Liver (tissue), 3 donors: ENCODE data around the gene GRIK1.

Source experiments
- EGR1 ChIP-seq, 2 donors: IDR thresholded peaks; 2 replicates each; pipeline ENCODE4 v1.6.1; 2016 to 2018; ENCODE audit warnings: antibody characterized with exemption in 2 of 2, low read depth in 2 of 2
- FOXA1 ChIP-seq: IDR thresholded peaks from 2 replicates; pipeline ENCODE4 v1.6.1; 2016; ENCODE audit warnings: antibody characterized with exemption
- FOXA2 ChIP-seq: IDR thresholded peaks from 2 replicates; pipeline ENCODE4 v1.6.1; 2016; ENCODE audit warnings: antibody characterized with exemption
- GABPA ChIP-seq, 2 donors: IDR thresholded peaks in 1 of 2; conservative IDR thresholded peaks in 1 of 2; 2 replicates each; pipeline ENCODE4 v1.6.1; 2016; ENCODE audit warnings: antibody characterized with exemption in 2 of 2, mild to moderate bottlenecking in 1 of 2, moderate library complexity in 1 of 2
- RAD21 ChIP-seq, 2 donors: IDR thresholded peaks; 2 replicates each; pipeline ENCODE4 v1.6.1; 2016; ENCODE audit warnings: antibody characterized with exemption in 2 of 2, mild to moderate bottlenecking in 2 of 2
- RXRA ChIP-seq, 2 donors: IDR thresholded peaks; 2 replicates each; pipeline ENCODE4 v1.6.1; 2017 to 2018; ENCODE audit warnings: antibody characterized with exemption in 2 of 2, mild to moderate bottlenecking in 1 of 2
- SP1 ChIP-seq: IDR thresholded peaks from 2 replicates; pipeline ENCODE4 v1.6.1; 2018; ENCODE audit warnings: antibody characterized with exemption, mild to moderate bottlenecking
- TAF1 ChIP-seq: conservative IDR thresholded peaks from 2 replicates; pipeline ENCODE4 v1.6.1; 2016; ENCODE audit warnings: antibody characterized with exemption, mild to moderate bottlenecking
- YY1 ChIP-seq: IDR thresholded peaks from 2 replicates; pipeline ENCODE4 v1.6.1; 2016; ENCODE audit warnings: antibody characterized with exemption, mild to moderate bottlenecking
- TF ChIP-seq, protein P1 (sequence below): IDR thresholded peaks from 2 replicates; pipeline ENCODE4 v1.6.1; 2016; ENCODE audit warnings: antibody characterized with exemption, mild to moderate bottlenecking
- TF ChIP-seq, protein P2 (sequence below): fragments of 150-350 bp; IDR thresholded peaks from 2 replicates; pipeline ENCODE4 v1.5.1; 2017; ENCODE audit warnings: improper control_type of control experiment, low read depth, low read length; ENCODE audit not compliant: missing input control
- TF ChIP-seq, protein P3 (sequence below): IDR thresholded peaks from 2 replicates; pipeline ENCODE4 v1.6.1; 2016; ENCODE audit warnings: antibody characterized with exemption
- TF ChIP-seq, protein P4 (sequence below): IDR thresholded peaks from 2 replicates; pipeline ENCODE4 v1.6.1; 2016; ENCODE audit warnings: antibody characterized with exemption
- TF ChIP-seq, protein P5 (sequence below): IDR thresholded peaks from 2 replicates; pipeline ENCODE4 v1.6.1; 2016; ENCODE audit warnings: antibody characterized with exemption
- donor health status: healthy.
- donor health status: healthy.

DNA sequence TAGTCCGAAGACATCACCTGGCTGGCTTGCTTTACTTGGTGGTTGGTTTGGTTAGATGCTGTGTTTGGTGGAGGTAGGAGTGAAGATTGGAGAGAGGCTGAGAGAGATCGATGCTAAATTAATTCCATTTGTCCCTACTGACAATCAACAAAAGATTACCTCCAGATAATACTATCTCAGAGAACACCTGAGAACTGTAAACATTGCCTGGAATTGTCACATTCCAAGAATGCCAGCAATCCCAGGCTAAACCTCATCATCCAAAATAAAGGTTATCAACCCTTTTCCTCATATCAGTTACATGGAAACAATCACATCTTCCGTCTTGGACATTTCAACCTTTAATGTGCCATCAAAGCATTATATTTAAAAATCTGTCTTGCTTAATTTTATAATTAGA lies 141.0 kb downstream of the GRIK1 start:
- TF ChIP-seq FOXA1 (no peak), YY1 (no peak), RXRA (IDR thresholded peaks at IDR 0.05) (no peak), FOXA2 (no peak), GABPA (IDR thresholded peaks at IDR 0.05 in 1 of 2, conservative IDR thresholded peaks at IDR 0.05 in 1 of 2) (no peak), TAF1 (no peak), RAD21 (IDR thresholded peaks at IDR 0.05) (no peak), EGR1 (IDR thresholded peaks at IDR 0.05; ENCODE audit: low read depth in 2 of 2) (no peak), SP1 (no peak)
- TF ChIP-seq, protein P1, sequence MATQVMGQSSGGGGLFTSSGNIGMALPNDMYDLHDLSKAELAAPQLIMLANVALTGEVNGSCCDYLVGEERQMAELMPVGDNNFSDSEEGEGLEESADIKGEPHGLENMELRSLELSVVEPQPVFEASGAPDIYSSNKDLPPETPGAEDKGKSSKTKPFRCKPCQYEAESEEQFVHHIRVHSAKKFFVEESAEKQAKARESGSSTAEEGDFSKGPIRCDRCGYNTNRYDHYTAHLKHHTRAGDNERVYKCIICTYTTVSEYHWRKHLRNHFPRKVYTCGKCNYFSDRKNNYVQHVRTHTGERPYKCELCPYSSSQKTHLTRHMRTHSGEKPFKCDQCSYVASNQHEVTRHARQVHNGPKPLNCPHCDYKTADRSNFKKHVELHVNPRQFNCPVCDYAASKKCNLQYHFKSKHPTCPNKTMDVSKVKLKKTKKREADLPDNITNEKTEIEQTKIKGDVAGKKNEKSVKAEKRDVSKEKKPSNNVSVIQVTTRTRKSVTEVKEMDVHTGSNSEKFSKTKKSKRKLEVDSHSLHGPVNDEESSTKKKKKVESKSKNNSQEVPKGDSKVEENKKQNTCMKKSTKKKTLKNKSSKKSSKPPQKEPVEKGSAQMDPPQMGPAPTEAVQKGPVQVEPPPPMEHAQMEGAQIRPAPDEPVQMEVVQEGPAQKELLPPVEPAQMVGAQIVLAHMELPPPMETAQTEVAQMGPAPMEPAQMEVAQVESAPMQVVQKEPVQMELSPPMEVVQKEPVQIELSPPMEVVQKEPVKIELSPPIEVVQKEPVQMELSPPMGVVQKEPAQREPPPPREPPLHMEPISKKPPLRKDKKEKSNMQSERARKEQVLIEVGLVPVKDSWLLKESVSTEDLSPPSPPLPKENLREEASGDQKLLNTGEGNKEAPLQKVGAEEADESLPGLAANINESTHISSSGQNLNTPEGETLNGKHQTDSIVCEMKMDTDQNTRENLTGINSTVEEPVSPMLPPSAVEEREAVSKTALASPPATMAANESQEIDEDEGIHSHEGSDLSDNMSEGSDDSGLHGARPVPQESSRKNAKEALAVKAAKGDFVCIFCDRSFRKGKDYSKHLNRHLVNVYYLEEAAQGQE: no peak
- TF ChIP-seq, protein P2, sequence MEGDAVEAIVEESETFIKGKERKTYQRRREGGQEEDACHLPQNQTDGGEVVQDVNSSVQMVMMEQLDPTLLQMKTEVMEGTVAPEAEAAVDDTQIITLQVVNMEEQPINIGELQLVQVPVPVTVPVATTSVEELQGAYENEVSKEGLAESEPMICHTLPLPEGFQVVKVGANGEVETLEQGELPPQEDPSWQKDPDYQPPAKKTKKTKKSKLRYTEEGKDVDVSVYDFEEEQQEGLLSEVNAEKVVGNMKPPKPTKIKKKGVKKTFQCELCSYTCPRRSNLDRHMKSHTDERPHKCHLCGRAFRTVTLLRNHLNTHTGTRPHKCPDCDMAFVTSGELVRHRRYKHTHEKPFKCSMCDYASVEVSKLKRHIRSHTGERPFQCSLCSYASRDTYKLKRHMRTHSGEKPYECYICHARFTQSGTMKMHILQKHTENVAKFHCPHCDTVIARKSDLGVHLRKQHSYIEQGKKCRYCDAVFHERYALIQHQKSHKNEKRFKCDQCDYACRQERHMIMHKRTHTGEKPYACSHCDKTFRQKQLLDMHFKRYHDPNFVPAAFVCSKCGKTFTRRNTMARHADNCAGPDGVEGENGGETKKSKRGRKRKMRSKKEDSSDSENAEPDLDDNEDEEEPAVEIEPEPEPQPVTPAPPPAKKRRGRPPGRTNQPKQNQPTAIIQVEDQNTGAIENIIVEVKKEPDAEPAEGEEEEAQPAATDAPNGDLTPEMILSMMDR: no peak
- TF ChIP-seq, protein P3, sequence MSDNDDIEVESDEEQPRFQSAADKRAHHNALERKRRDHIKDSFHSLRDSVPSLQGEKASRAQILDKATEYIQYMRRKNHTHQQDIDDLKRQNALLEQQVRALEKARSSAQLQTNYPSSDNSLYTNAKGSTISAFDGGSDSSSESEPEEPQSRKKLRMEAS: no peak
- TF ChIP-seq, protein P4, sequence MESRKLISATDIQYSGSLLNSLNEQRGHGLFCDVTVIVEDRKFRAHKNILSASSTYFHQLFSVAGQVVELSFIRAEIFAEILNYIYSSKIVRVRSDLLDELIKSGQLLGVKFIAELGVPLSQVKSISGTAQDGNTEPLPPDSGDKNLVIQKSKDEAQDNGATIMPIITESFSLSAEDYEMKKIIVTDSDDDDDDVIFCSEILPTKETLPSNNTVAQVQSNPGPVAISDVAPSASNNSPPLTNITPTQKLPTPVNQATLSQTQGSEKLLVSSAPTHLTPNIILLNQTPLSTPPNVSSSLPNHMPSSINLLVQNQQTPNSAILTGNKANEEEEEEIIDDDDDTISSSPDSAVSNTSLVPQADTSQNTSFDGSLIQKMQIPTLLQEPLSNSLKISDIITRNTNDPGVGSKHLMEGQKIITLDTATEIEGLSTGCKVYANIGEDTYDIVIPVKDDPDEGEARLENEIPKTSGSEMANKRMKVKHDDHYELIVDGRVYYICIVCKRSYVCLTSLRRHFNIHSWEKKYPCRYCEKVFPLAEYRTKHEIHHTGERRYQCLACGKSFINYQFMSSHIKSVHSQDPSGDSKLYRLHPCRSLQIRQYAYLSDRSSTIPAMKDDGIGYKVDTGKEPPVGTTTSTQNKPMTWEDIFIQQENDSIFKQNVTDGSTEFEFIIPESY: no peak
- TF ChIP-seq, protein P5, sequence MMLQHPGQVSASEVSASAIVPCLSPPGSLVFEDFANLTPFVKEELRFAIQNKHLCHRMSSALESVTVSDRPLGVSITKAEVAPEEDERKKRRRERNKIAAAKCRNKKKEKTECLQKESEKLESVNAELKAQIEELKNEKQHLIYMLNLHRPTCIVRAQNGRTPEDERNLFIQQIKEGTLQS: no peak
